Fibroblast of the aortic adventitia (primary cell): ENCODE results near the gene RASGRP3. TPM values are rescaled to one million over a fixed set of nuclear protein-coding genes. Genes with fewer than 3 reads are reported as not detected.
A peak's percentile ranks its signal among the peaks of the same experiment; 100 is the strongest.

ENCODE experiments used
- DNase-seq: peaks from one replicate; pipeline ENCODE4 v3.0.0-alpha.2; 2010; ENCODE audit warnings: low read depth
- H3K4me3 ChIP-seq: 2 replicates; pipeline ENCODE4 v1.5.1; 2011; ENCODE audit warnings: low read depth, mild to moderate bottlenecking, control low read depth, low read length, moderate library complexity
- CTCF ChIP-seq: IDR thresholded peaks from 2 replicates; pipeline ENCODE4 v1.5.1; 2011; ENCODE audit warnings: mild to moderate bottlenecking, low read length, control low read depth, inconsistent platforms; ENCODE audit not compliant: insufficient read depth
- total RNA-seq: library from RNA; depleted of rRNA; stranded (reverse); fragments of >200 nt; gene quantifications from 2 replicates; pipeline ENCODE4 v1.2.3, GENCODE V29; 2012; ENCODE audit warnings: low replicate concordance

The RASGRP3 gene
- total RNA-seq, 1 donor, result 7.8 TPM

GRCh38 chr2:33561872-33562271 lies 85.4 kb downstream of the RASGRP3 start:
- no peak for TF ChIP-seq CTCF
- DNase-seq, result no peak

GRCh38 chr2:33570681-33571080 lies 94.2 kb downstream of the RASGRP3 start:
- TF ChIP-seq CTCF, result no peak
- H3K4me3 ChIP-seq, result no peak overlapping the region
- DNase-seq, result no peak

More at GRCh38 chr2:33561872-33562271, 85.4 kb downstream of the RASGRP3 start:
- H3K4me3 ChIP-seq, result no peak overlapping the region

GRCh38 chr2:33573657-33574056 lies 97.2 kb downstream of the RASGRP3 start:
- no peak for TF ChIP-seq CTCF
- DNase-seq, result no peak
- H3K4me3 ChIP-seq, result no peak overlapping the region

- no peak for DNase-seq
- H3K4me3 ChIP-seq, result no peak overlapping the region
- TF ChIP-seq CTCF, result no peak
These were observed 100.6 kb downstream of the RASGRP3 start for GRCh38 chr2:33577084-33577483.

GRCh38 chr2:33577668-33578067 lies 101.2 kb downstream of the RASGRP3 start:
- TF ChIP-seq CTCF, result no peak
- DNase-seq, result peak; percentile 28
- H3K4me3 ChIP-seq, result no peak overlapping the region

GRCh38 chr2:33579227-33579626 lies 102.8 kb downstream of the RASGRP3 start:
- DNase-seq, result no peak
- H3K4me3 ChIP-seq, result no peak overlapping the region
- no peak for TF ChIP-seq CTCF

GRCh38 chr2:33581872-33582271 lies 105.4 kb downstream of the RASGRP3 start:
- no peak for DNase-seq
- H3K4me3 ChIP-seq, result no peak overlapping the region
- no peak for TF ChIP-seq CTCF
